WTC11 (cell line): ENCODE results near the gene PEX5. TPM values are rescaled to one million over a fixed set of nuclear protein-coding genes. Genes with fewer than 3 reads are reported as not detected.

ENCODE experiments used
- ATAC-seq: fragments of 200-7000 bp; cut with Tn5 transposase; 2 replicates; pipeline ENCODE4 v1.10.0; 2021; ENCODE audit warnings: mild to moderate bottlenecking, moderate library complexity
- CTCF ChIA-PET: fragments of 300-600 bp; sonication (Branson Sonifier 250); formaldehyde crosslinking; loops from one replicate; lab custom pipeline; 2021; ENCODE audit warnings: antibody characterized with exemption; lab: Charles Lee
- POLR2A ChIA-PET: fragments of 350-600 bp; sonication (Branson Sonifier 250); formaldehyde crosslinking; loops from one replicate; lab custom pipeline; 2021; ENCODE audit warnings: antibody characterized with exemption; lab: Charles Lee
- DNase-seq: peaks from one replicate; pipeline ENCODE4 v3.0.0; 2021; ENCODE audit warnings: low spot score
- H3K27ac Mint-ChIP-seq: 2 replicates; pipeline ENCODE4 v1.8.0; 2021; ENCODE audit warnings: mixed read lengths
- H3K27me3 Mint-ChIP-seq: 2 replicates; pipeline ENCODE4 v1.8.0; 2021; ENCODE audit warnings: low read depth, mild to moderate bottlenecking, moderate library complexity, mixed read lengths
- H3K36me3 Mint-ChIP-seq: 2 replicates; pipeline ENCODE4 v1.8.0; 2021; ENCODE audit warnings: mixed read lengths
- H3K4me1 Mint-ChIP-seq: 2 replicates; pipeline ENCODE4 v1.8.0; 2022; ENCODE audit warnings: mixed read lengths
- H3K4me3 Mint-ChIP-seq: 2 replicates; pipeline ENCODE4 v1.8.0; 2021; ENCODE audit warnings: mild to moderate bottlenecking, moderate library complexity, mixed read lengths
- H3K9me3 Mint-ChIP-seq: 2 replicates; pipeline ENCODE4 v1.8.0; 2021; ENCODE audit warnings: mixed read lengths
- CBFB ChIP-seq: sonication (generic); formaldehyde crosslinking; IDR thresholded peaks from 2 replicates; pipeline ENCODE4 v1.8.1; 2022; ENCODE audit warnings: mild to moderate bottlenecking, low read depth, missing genetic modification reagents
- ELF4 ChIP-seq: sonication (generic); formaldehyde crosslinking; IDR thresholded peaks from 2 replicates; pipeline ENCODE4 v1.8.1; 2022; ENCODE audit warnings: low read depth, mild to moderate bottlenecking, moderate library complexity, missing genetic modification reagents
- HMGA2 ChIP-seq: fragments of 250-450 bp; sonication (Bioruptor Pico); IDR thresholded peaks from 2 replicates; pipeline ENCODE4 v1.4.0; 2021; ENCODE audit warnings: mild to moderate bottlenecking, moderate library complexity
- IRF1 ChIP-seq: sonication (generic); formaldehyde crosslinking; IDR thresholded peaks from 2 replicates; pipeline ENCODE4 v1.8.0; 2023; ENCODE audit warnings: missing genetic modification reagents
- JUN ChIP-seq: sonication (generic); formaldehyde crosslinking; IDR thresholded peaks from 2 replicates; pipeline ENCODE4 v1.8.0; 2023; ENCODE audit warnings: mild to moderate bottlenecking, missing genetic modification reagents
- NFATC4 ChIP-seq: fragments of 250-450 bp; sonication (Bioruptor Pico); IDR thresholded peaks from 2 replicates; pipeline ENCODE4 v1.9.0; 2021; ENCODE audit warnings: mild to moderate bottlenecking
- NR2C2 ChIP-seq: sonication (generic); formaldehyde crosslinking; IDR thresholded peaks from 2 replicates; pipeline ENCODE4 v1.8.0; 2022; ENCODE audit warnings: mild to moderate bottlenecking, missing genetic modification reagents
- PRRX2 ChIP-seq: fragments of 250-450 bp; sonication (Bioruptor Pico); IDR thresholded peaks from 2 replicates; pipeline ENCODE4 v1.8.0; 2021; ENCODE audit warnings: mild to moderate bottlenecking
- RORB ChIP-seq: fragments of 250-450 bp; sonication (Bioruptor Pico); IDR thresholded peaks from 2 replicates; pipeline ENCODE4 v1.9.0; 2021; ENCODE audit warnings: mild to moderate bottlenecking
- ZBTB21 ChIP-seq: sonication (generic); formaldehyde crosslinking; IDR thresholded peaks from 2 replicates; pipeline ENCODE4 v1.8.1; 2023; ENCODE audit warnings: mild to moderate bottlenecking, missing genetic modification reagents, borderline replicate concordance
- ZNF423 ChIP-seq: fragments of 250-450 bp; sonication (Bioruptor Pico); IDR thresholded peaks from 2 replicates; pipeline ENCODE4 v2.1.2; 2022; ENCODE audit warnings: mild to moderate bottlenecking, moderate library complexity
- total RNA-seq: library from RNA; stranded (reverse); gene quantifications from 3 replicates; pipeline ENCODE4 v1.2.3, GENCODE V29; 2021
- TF ChIP-seq, protein P1 (sequence below): sonication (generic); formaldehyde crosslinking; conservative IDR thresholded peaks from 2 replicates; pipeline ENCODE4 v1.8.1; 2023; ENCODE audit warnings: mild to moderate bottlenecking, low read depth, missing genetic modification reagents, moderate library complexity
- TF ChIP-seq, protein P2 (sequence below): sonication (generic); formaldehyde crosslinking; IDR thresholded peaks from 2 replicates; pipeline ENCODE4 v1.8.1; 2023; ENCODE audit warnings: mild to moderate bottlenecking, missing genetic modification reagents, moderate library complexity
- TF ChIP-seq, protein P3 (sequence below): sonication (generic); formaldehyde crosslinking; IDR thresholded peaks from 2 replicates; pipeline ENCODE4 v1.8.0; 2022; ENCODE audit warnings: mild to moderate bottlenecking, missing genetic modification reagents
- TF ChIP-seq, protein P4 (sequence below): sonication (generic); formaldehyde crosslinking; IDR thresholded peaks from 2 replicates; pipeline ENCODE4 v1.8.1; 2022; ENCODE audit warnings: missing genetic modification reagents, borderline replicate concordance
- TF ChIP-seq, protein P5 (sequence below): sonication (generic); formaldehyde crosslinking; IDR thresholded peaks from 2 replicates; pipeline ENCODE4 v1.8.0; 2022; ENCODE audit warnings: mild to moderate bottlenecking, missing genetic modification reagents

PEX5 gene
- total RNA-seq, 1 experiment from 2014 or later = 68.9 TPM

DNA sequence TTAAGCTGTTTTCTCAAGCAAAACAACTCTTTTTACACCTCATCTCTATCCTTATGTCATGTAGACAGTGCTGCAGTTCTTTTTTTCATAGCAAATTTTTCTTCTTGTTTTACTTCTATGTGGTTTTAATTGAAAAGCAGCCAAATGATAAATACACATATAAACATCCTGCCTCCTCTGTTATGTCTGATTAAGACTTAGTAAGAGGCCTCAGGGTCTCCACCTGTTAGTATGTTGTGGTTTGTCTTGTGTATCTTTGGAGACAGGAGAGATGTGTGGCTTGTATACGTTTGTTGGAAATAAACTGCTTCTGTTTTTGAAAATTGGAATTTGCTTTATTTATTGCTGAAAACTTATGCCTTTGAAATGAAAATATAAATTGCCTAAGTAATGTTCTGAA is 32.0 kb downstream of the PEX5 start:
- Mint-ChIP-seq H3K4me3 (no peak overlapping the region), H3K9me3 (peaks cover 20% of the 10 kb centered on the region), H3K27me3 (no peaks in the 10 kb centered on the region; the same call in 1 of the 2 replicates), H3K36me3 (peaks cover 9% of the 10 kb centered on the region), H3K4me1 (peaks cover 23% of the 10 kb centered on the region), H3K27ac (no peak overlapping the region)
- ATAC-seq = no peak
- TF ChIP-seq CBFB (CRISPR knock-in tag) (no peak), IRF1 (CRISPR knock-in tag) (no peak), PRRX2 (CRISPR knock-in tag) (no peak), HMGA2 (CRISPR knock-in tag) (no peak), ZNF423 (CRISPR knock-in tag) (no peak), RORB (no peak), JUN (CRISPR knock-in tag) (no peak), ELF4 (CRISPR knock-in tag) (no peak)
- TF ChIP-seq, protein P1, sequence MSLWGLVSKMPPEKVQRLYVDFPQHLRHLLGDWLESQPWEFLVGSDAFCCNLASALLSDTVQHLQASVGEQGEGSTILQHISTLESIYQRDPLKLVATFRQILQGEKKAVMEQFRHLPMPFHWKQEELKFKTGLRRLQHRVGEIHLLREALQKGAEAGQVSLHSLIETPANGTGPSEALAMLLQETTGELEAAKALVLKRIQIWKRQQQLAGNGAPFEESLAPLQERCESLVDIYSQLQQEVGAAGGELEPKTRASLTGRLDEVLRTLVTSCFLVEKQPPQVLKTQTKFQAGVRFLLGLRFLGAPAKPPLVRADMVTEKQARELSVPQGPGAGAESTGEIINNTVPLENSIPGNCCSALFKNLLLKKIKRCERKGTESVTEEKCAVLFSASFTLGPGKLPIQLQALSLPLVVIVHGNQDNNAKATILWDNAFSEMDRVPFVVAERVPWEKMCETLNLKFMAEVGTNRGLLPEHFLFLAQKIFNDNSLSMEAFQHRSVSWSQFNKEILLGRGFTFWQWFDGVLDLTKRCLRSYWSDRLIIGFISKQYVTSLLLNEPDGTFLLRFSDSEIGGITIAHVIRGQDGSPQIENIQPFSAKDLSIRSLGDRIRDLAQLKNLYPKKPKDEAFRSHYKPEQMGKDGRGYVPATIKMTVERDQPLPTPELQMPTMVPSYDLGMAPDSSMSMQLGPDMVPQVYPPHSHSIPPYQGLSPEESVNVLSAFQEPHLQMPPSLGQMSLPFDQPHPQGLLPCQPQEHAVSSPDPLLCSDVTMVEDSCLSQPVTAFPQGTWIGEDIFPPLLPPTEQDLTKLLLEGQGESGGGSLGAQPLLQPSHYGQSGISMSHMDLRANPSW (CRISPR knock-in tag) = no peak
- TF ChIP-seq, protein P2, sequence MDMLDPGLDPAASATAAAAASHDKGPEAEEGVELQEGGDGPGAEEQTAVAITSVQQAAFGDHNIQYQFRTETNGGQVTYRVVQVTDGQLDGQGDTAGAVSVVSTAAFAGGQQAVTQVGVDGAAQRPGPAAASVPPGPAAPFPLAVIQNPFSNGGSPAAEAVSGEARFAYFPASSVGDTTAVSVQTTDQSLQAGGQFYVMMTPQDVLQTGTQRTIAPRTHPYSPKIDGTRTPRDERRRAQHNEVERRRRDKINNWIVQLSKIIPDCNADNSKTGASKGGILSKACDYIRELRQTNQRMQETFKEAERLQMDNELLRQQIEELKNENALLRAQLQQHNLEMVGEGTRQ = no peak
- POLR2A ChIA-PET = no interaction called here
- CTCF ChIA-PET = no interaction called here
- no peak for DNase-seq

DNA sequence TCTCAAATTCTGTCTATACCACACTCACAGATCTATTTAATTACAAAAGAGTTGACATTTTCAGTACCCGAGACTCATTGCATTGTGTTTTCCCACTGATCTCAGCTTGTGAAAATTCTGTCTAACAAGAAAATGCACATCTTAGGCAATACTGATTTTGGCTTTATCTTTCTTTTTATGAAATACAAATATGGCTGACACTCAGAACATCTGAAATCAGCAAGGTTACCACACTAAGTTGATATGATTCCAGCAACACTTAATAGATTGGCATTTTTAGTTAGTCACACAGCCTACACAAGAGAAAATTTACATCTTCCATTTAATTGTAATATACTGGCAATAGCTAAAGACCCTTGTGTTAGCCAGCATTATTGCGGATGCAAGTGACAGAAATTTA is 40.3 kb downstream of the PEX5 start:
- H3K27me3 Mint-ChIP-seq = no peaks in the 10 kb centered on the region
- no peak overlapping the region for H3K27ac Mint-ChIP-seq
- peaks cover 37% of the 10 kb centered on the region for H3K9me3 Mint-ChIP-seq
- DNase-seq = no peak
- H3K4me1 Mint-ChIP-seq = no peaks in the 10 kb centered on the region
- no peak overlapping the region for H3K4me3 Mint-ChIP-seq
- CTCF ChIA-PET = no interaction called here
- no peak for TF ChIP-seq NR2C2
- TF ChIP-seq, protein P3, sequence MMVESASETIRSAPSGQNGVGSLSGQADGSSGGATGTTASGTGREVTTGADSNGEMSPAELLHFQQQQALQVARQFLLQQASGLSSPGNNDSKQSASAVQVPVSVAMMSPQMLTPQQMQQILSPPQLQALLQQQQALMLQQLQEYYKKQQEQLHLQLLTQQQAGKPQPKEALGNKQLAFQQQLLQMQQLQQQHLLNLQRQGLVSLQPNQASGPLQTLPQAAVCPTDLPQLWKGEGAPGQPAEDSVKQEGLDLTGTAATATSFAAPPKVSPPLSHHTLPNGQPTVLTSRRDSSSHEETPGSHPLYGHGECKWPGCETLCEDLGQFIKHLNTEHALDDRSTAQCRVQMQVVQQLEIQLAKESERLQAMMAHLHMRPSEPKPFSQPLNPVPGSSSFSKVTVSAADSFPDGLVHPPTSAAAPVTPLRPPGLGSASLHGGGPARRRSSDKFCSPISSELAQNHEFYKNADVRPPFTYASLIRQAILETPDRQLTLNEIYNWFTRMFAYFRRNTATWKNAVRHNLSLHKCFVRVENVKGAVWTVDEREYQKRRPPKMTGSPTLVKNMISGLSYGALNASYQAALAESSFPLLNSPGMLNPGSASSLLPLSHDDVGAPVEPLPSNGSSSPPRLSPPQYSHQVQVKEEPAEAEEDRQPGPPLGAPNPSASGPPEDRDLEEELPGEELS = no peak
- TF ChIP-seq, protein P2 = no peak
- no peak for TF ChIP-seq ZBTB21 (CRISPR knock-in tag)
- TF ChIP-seq, protein P4, sequence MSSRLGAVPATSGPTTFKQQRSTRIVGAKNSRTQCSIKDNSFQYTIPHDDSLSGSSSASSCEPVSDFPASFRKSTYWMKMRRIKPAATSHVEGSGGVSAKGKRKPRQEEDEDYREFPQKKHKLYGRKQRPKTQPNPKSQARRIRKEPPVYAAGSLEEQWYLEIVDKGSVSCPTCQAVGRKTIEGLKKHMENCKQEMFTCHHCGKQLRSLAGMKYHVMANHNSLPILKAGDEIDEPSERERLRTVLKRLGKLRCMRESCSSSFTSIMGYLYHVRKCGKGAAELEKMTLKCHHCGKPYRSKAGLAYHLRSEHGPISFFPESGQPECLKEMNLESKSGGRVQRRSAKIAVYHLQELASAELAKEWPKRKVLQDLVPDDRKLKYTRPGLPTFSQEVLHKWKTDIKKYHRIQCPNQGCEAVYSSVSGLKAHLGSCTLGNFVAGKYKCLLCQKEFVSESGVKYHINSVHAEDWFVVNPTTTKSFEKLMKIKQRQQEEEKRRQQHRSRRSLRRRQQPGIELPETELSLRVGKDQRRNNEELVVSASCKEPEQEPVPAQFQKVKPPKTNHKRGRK (CRISPR knock-in tag) = no peak
- TF ChIP-seq, protein P5, sequence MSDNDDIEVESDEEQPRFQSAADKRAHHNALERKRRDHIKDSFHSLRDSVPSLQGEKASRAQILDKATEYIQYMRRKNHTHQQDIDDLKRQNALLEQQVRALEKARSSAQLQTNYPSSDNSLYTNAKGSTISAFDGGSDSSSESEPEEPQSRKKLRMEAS (CRISPR knock-in tag) = no peak
- TF ChIP-seq NFATC4 (CRISPR knock-in tag) = no peak
- TF ChIP-seq, all 79 proteins: peak for 0
- POLR2A ChIA-PET = no interaction called here
- no peak for ATAC-seq
- no peaks in the 10 kb centered on the region for H3K36me3 Mint-ChIP-seq
